OCI-LY3 (cell line): Measurements from ENCODE around the gene DECR2.

ENCODE experiments used
- CTCF ChIP-seq: fragments of 200-600, 300-600 bp; sonication (generic); IDR thresholded peaks from 2 replicates; pipeline ENCODE4 v1.5.1; 2014; ENCODE audit warnings: antibody characterized with exemption, low read length, low read depth
- EZH2phosphoT487 ChIP-seq: fragments of 200-600 bp; shearing (Covaris generic); IDR thresholded peaks from 2 replicates; pipeline ENCODE4 v1.6.1; 2018; ENCODE audit warnings: antibody characterized with exemption, mixed run types, low read depth

GRCh38 chr16:354291-354881 is 47.3 kb upstream of the DECR2 start:
- TF ChIP-seq CTCF (no peak), EZH2phosphoT487 (no peak)
